HG02798 (cell line): ENCODE data around the gene HOXC9.

Experiments used
- ATAC-seq: cut with Tn5 transposase; IDR thresholded peaks from one replicate; pipeline ENCODE4 v1.9.1; 2021; ENCODE audit warnings: mild to moderate bottlenecking; ENCODE audit not compliant: unreplicated experiment, poor library complexity

HOXC9 gene

DNA sequence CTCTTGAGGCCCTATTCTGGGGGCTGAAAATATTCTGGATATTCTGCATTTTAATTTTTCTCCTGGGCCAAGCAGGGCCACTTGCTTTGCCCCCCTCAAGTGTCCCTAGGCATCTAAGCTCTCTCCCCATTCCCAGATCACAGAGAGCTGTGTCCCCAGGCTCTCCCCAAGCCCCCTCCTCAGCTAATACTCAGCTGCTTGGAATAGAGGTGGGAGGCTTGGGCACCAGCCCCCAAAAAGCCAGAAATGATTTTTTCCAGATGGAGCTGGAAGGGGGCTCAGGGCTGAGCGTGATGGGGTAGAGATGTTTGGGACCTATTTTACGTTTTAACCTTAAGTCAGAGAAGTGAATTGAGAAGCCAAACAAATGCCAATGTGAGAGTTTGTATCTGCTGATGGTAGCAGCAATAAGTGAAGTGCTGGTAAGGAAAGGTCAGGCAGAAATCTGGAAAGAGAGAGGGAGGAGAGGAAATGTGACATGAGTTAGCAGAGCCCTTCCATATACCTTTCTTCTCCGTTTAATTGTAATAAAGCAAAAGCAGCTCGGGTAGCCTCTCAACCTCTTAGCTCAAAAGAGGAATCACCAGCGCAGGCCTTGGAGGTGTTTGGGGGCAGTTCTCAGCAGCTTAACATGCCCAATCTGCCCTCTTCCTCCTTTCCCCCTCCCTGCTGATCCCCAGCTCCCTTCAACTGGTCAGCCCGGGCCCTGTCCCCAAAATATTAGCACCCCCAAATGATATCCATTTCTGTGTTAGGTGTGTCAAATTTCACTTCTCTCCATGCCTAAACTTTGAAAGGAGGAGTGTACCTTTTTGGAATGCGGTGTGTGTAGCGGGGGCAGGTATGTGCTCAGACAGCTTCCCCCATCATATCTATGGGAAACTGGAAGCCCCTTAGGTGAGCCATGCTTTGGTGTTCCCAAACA lies 23.3 kb downstream of the HOXC9 start:
- no peak for ATAC-seq

DNA sequence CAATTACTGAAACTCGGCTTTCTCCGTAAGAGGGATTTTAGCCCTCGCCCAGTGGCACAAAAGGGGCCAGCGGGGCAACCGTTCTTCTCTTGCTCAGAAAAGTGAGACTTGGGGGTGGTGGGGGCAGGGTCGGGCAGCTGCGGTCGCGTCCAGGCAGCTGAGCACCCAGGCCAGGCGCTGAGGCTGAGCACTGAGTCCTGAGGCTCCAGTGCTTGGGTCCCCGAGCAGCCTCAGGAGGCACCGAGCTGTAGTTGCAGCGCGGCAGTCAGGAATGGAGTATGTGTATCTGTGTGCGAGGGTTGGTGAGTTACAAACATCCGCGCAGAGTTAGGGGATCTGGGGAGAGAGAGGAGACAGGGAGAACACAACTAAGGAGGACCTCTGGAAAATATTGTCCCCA lies 24.2 kb downstream of the HOXC9 start:
- ATAC-seq: no peak

DNA sequence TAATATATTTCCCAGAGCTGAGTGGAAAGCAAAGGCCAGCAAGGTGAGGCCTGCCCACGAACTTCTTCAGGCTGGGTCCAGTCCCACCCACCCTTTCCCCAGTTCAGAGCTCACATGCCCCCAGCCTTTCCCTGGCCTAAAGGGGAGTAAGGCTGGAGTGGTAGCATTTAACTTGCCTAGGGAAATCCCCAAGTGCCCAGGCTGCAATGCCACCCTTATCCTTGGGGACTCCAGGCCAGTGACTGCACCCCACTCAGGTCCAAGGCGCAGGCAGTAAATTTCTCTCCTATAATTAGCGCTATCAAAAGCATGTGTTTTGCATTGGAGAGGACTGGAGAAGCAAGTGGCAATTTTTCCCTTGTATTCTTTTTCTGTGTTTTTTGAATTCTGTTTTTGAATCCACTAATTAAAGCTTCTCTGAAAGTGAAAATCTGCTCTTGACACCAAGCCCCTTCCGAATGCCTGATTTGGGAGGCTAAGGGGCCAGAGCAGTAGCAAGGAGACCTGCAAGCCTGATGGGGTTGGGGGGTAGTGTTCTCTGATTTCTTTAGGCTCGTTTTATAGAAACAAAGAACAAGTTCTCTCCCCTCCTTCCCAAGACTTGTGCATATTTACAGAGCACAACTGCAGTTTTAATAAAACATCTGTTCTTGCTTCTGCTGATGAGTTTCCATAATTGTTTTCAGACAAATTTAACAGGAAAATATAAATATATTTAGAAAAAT lies 24.8 kb downstream of the HOXC9 start:
- no peak for ATAC-seq

DNA sequence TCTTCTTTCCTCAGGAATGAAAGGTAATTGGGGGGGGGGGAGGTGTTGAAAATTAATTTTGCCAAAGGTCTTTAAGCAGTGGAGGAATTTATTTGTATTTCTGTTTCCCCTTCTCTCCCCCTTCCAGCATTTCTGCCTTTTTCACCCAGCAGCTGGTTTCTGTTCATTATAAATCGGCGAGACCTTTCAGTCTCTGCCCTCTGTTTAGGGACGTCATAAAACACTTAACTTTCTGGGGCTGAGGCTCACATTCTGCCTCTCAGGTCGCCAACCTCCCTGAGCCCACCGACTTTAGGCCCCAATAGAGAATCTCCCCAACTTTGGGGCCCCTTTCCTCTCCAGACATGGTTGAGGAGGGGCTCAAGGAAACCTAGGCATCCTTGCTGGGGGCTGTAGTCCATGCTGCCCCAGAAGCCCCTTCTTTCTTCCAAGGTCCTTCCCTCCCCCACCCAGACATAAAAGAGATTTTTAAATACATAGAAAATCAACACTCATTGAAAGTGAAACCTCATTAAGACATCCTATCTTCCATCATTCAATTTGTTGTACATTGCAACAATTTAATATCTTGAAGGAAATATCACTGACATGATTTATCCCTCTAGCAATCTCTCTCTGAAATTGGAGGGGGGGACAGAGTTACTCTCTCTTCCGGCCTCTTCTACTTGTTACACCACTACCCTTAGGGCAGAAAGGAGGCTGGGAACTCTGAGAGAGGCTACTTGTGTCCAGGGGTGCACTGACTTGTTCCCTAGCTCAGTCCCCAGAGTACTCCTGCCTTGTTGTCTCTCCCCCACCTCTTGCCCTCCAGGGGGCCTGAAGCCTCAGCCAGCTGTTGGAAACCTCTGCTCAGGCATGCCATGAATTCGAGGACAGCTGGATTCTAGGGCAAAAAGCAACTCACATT lies 25.8 kb downstream of the HOXC9 start:
- ATAC-seq: no peak

DNA sequence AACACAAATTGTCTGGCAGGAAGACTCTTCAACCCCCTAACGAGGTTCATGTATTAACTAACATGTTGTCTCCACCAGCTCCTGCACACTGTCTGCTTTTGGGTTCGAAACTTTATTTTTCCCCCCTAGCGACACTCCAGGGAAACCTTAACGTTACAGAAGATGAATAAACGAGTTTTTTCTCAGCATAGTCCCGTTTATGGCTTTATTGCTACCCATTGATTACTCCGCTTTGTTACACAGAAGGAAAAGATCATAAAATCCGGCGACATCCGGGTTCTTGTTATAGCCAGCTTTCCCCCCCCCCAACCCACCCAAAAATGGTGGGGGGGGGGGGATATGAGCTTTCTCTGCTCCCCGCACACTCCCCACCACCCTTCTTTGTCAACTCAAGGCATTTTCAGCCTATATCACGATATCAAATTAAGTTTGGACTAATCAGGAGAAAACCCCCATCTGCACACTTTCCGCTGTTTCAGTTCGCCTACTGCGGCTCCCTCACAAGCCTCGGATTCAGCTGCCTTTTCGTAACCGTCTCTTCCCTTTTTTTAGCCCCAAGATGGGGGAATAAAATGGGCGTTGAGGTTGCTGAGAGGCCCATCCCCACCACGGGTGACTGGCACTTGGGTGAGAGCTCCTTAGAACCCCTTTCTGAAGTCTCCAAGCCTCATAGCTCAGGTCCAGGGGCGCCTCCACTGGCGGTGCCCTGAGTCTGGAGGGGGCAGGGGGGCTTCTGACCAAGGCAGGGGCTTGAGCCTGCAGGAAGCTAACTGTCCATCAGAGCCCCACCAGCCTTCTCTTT lies 26.9 kb downstream of the HOXC9 start:
- no peak for ATAC-seq

DNA sequence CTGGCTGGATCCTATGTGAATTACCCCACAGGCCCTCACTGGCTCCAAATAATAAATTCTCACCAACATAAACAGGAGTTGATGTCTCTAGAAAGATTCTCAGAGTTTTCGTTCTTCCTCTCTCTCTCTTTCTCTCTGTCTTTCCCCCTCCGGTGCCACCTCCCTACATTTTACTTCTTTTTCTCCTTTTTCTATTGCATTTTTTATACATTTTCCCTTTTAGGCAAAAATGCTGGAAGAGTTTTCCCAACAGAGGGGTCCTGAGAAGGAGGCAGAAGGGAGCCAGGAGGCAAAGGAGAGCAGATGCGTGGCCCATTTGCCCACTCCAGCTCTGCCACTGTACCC lies 27.5 kb downstream of the HOXC9 start:
- ATAC-seq: no peak

DNA sequence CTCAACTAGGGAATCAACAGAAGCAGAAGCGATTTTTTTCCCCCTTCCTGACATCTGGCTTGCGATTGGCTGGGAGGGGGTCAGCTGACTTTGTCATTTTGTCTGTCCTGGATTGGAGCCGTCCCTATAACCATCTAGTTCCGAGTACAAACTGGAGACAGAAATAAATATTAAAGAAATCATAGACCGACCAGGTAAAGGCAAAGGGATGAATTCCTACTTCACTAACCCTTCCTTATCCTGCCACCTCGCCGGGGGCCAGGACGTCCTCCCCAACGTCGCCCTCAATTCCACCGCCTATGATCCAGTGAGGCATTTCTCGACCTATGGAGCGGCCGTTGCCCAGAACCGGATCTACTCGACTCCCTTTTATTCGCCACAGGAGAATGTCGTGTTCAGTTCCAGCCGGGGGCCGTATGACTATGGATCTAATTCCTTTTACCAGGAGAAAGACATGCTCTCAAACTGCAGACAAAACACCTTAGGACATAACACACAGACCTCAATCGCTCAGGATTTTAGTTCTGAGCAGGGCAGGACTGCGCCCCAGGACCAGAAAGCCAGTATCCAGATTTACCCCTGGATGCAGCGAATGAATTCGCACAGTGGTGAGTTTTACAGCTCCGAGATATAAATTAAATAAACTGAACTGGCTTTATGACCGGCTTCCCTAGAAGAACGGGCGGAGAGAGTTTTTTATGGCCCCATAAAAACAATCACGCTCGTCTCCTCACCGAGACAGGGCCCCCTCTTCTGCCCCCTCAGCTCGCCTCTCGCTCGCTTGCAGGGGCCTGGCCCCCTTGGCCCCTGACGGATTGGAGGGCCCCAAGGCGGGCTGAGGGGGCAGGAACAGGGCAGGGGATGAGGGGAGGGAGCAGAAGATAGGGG lies 28.6 kb downstream of the HOXC9 start, which contains the start of gene HOXC6:
HOXC6 (plus strand) TSS at position 127 of the 888 bp plus-strand sequence; CDS start at position 209, 82 bp downstream.
- ATAC-seq: no peak

DNA sequence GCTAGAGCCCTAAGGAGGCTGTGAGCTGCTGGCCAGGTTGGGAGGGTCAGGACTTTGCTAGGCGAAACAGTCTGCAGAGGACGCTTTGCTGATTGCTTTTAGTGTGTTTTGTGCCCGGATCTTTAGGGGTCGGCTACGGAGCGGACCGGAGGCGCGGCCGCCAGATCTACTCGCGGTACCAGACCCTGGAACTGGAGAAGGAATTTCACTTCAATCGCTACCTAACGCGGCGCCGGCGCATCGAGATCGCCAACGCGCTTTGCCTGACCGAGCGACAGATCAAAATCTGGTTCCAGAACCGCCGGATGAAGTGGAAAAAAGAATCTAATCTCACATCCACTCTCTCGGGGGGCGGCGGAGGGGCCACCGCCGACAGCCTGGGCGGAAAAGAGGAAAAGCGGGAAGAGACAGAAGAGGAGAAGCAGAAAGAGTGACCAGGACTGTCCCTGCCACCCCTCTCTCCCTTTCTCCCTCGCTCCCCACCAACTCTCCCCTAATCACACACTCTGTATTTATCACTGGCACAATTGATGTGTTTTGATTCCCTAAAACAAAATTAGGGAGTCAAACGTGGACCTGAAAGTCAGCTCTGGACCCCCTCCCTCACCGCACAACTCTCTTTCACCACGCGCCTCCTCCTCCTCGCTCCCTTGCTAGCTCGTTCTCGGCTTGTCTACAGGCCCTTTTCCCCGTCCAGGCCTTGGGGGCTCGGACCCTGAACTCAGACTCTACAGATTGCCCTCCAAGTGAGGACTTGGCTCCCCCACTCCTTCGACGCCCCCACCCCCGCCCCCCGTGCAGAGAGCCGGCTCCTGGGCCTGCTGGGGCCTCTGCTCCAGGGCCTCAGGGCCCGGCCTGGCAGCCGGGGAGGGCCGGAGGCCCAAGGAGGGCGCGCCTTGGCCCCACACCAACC lies 29.8 kb downstream of the HOXC9 start:
- no peak for ATAC-seq

DNA sequence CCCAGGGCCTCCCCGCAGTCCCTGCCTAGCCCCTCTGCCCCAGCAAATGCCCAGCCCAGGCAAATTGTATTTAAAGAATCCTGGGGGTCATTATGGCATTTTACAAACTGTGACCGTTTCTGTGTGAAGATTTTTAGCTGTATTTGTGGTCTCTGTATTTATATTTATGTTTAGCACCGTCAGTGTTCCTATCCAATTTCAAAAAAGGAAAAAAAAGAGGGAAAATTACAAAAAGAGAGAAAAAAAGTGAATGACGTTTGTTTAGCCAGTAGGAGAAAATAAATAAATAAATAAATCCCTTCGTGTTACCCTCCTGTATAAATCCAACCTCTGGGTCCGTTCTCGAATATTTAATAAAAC lies 30.5 kb downstream of the HOXC9 start:
- no peak for ATAC-seq

DNA sequence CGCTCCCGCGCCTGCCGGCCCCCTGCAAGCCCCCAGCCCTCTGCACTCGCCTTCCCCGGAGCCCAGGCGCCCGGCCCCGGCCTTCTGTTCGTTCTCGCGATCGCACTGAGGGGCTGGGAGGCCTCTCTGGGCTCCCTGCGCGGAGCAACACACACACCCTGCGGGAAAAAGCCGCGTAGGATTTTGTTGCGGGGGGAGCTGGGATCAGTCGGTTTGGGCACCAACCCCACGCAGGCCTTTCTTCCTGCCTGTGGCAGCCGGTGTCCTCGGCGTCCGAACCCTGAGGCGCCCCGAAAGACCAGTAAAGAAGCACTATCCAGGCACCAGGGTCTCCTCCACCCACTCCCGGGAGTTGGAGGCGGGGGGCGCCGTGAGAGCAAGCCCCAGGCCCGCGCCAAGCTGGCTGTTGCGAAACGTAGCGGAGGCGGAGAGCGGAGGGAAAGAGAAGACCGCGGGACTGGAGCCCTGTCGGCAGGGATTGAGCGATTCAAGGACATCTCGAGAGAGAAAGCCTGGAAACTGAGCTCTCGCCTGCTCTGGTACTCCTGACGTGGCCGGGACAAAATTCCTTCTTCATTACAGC lies 31.0 kb downstream of the HOXC9 start:
- ATAC-seq: no peak

DNA sequence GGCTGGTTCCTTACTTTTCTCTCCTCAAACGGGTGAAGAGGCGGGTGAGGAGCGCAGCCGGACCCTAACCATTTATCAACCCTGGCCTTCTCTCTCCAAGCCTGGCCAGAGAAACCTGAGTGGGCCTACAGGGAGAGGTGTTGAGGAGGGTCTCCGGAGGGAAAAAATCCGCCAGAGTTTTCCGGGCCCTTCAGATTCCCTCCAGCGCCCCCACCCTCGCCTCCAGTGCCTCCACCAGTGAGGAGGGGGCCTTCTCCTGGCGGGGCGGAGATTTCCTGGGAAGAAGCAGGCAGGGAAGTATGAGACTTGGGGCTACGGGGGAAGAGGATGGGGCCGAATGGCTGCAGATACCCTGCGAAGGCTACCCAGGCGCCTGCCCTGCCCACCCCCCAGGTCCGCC lies 31.5 kb downstream of the HOXC9 start:
- no peak for ATAC-seq

DNA sequence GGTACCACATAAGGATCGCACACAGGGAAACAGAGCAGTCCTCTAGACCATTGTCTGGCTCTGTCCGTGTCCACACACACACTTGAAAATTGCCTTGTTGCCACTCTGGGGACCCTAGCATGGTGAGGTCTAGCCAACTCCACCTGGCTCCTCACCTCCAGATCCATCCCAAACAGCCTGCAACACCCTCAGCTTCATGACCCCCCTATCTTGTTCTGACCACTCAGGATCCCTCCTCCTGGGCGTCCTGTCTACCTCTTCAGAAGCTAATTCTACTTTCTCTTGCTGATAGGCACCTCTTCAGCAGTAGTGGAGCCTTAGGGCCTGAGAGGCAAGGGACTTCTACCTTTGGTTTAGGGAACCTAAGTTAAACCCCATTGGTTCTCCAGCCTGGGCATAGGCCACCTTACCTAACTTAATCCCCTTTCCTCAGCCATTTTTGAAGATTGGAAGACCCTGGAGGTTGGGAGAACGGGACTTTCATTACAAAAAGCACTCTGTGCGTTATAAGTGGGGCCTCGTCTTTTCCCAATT lies 32.2 kb downstream of the HOXC9 start:
- ATAC-seq: no peak

DNA sequence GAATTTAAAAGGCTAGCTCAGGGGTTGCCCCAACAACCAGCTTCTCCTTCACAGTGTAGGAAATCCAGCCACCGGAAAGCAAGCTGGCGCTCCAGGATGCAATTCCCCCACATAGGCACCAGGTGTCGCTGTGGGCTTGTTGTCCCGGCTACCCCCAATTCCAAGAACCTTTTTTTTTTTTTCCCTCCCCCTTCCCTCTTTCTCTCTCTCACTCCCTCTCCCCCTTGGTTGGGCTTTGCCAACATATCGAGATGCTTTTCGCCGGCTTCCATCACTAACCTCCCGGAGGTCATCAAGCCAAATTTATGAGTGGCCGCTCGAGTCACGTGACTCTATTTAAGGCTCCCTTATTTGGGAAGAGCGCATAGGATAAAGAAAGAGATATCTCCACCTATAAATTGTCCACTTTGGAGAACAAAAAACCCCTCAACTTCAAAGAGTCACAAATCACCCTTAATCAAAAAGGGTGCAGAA lies 32.7 kb downstream of the HOXC9 start, which contains the start of gene HOXC5:
HOXC5 (plus strand) TSS at position 424 of the 474 bp plus-strand sequence. CDS start 73 bp downstream, outside the sequence.
- no peak for ATAC-seq

DNA sequence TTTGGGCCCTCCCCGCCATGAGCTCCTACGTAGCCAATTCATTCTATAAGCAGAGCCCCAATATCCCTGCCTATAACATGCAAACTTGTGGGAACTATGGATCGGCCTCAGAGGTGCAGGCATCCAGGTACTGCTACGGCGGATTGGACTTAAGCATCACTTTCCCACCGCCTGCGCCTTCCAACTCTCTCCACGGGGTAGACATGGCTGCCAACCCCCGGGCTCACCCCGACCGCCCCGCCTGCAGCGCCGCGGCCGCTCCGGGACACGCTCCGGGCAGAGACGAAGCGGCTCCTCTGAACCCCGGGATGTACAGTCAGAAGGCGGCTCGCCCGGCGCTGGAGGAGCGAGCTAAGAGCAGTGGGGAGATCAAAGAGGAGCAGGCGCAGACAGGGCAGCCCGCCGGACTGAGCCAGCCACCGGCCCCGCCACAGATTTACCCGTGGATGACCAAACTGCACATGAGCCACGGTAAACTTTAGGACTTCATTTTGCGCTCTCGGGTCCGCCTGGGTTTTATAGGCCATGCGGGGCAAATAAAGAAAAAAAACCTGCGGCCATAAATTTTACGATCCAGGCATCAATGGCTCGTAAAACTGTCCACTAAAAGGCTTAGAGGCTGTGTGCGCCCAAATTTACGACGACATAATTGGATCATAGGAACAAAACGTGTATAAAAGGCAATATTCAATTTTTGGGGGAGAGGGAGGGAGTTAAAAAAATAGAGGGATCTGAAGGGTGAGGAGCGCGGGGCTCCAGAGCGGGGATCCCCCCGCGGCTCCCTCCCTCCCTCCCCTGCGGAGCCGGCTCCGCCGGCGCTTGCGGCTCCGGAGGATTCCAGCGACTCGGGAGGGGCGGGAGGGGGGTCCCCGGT lies 33.4 kb downstream of the HOXC9 start:
- no peak for ATAC-seq

DNA sequence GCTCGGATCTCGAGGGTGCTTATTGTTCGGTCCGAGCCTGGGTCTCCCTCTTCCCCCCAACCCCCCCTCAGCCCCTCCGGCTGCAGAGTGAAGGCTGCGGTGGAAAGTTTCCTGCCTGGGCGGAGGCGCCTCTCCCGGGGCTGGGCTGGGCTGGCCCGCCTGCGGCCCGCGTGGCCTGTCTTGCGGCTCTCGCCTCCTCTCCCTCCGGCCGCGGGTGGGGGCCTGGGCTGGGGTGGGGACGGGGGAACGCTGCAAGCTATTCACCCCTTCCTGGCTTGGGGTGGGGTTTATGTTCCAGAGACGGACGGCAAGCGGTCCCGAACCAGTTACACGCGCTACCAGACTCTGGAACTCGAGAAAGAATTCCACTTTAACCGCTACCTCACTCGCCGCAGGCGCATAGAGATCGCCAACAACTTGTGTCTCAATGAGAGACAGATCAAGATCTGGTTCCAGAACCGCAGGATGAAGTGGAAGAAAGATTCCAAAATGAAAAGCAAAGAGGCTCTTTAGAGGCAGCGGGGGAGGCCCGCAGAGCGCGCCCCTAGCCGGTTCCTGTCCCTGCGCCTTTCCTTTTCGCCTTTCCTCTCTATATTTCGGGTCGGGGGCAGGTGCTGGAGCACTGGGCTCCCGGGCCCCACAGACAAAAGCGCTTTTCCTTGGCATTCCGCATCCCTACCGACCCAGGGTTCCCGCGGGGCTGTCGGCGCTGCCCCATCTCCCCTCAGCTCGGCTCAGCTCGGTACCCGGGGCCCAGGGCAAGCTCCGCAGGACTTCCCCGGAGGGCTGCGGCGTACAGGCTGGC lies 34.2 kb downstream of the HOXC9 start:
- no peak for ATAC-seq
